Pancreas (tissue), 10 donors: ENCODE results near the gene BCAP31. TPM values are rescaled to one million over a fixed set of nuclear protein-coding genes. Genes with fewer than 3 reads are reported as not detected.

Experiments used
- ATAC-seq, 4 donors: fragments of 200-7000 bp; cut with Tn5 transposase; one replicate each; pipeline versions ENCODE4 v1.8.0 to v1.9.1; 2020; ENCODE audit warnings: mild to moderate bottlenecking in 4 of 4, moderate library complexity in 4 of 4
- DNase-seq, 6 donors: peaks; one replicate each; pipeline ENCODE4 v3.0.0-alpha.2; 2020
- FAIRE-seq: peaks from 2 replicates; lab custom pipeline; 2012; peaks lifted over from hg19 to GRCh38; lab: Jason Lieb, UNC
- H3K27ac ChIP-seq, 4 donors: fragments of 200-600 bp; sonication (generic); 1 replicate in 3 of 4; 2 replicates in 1 of 4; pipeline versions ENCODE4 v1.5.0 to v1.8.0; 2020
- H3K27me3 ChIP-seq, 4 donors: fragments of 200-600 bp; one replicate each; pipeline ENCODE4 v1.8.0; 2021
- H3K36me3 ChIP-seq, 3 donors: fragments of 200-600 bp; sonication (generic) in 1 of 3; one replicate each; pipeline versions ENCODE4 v1.5.0 to v1.8.0; 2020 to 2021
- H3K4me1 ChIP-seq, 3 donors: fragments of 200-600 bp; one replicate each; pipeline ENCODE4 v1.8.0; 2021
- H3K4me3 ChIP-seq, 4 donors: fragments of 200-600 bp; sonication (generic) in 2 of 4; one replicate each; pipeline versions ENCODE4 v1.5.0 to v1.8.0; 2020 to 2021
- H3K9me3 ChIP-seq, 4 donors: fragments of 200-600 bp; one replicate each; pipeline ENCODE4 v1.8.0; 2021
- whole genome bisulfite sequencing, 2 donors: extraction: QIAGEN DNeasy Blood & Tissue Kit; methylation state at CpG; one replicate each; pipeline ENCODE4 v1.1.7; 2013; 5-methylcytosine and 5-hydroxymethylcytosine counted together
- intact Hi-C, 3 donors: fragments of 100-400 bp; cut with DNase I; formaldehyde crosslinking; loops; one replicate each; pipeline versions ENCODE4 v1.11.1 to v1.14.2; 2022
- polyA plus RNA-seq, 2 donors: library from polyadenylated mRNA; stranded (reverse); fragments of 200-250 nt; gene quantifications; one replicate each; pipeline ENCODE4 v1.2.3, GENCODE V29; 2013
- total RNA-seq, 6 donors: library from RNA; stranded (reverse); fragmentation: NEBNext Ultra II Directional in 4 of 6; extraction: Animal tissue kit (Norgen Biotek cat#: 25700) in 4 of 6; gene quantifications; one replicate each; pipeline versions ENCODE4 v1.2.1 to v1.2.4, GENCODE V29; 2021 to 2023
- TF ChIP-seq, protein P1 (sequence below), 4 donors: fragments of 200-600 bp; sonication (generic) in 3 of 4; IDR thresholded peaks; one replicate each; pipeline versions ENCODE4 v1.5.0 to v1.8.0; 2021; ENCODE audit warnings: antibody characterized with exemption in 4 of 4
- donor health status: healthy with polysubstance abuse.
- donor health status: DM: no; HTN: no; CAD: no; lungs with moderate emphysema.
- donor health status: DM: no; HTN: no; CAD: no.
- donor health status: control.
- donor health status: control.
- donor health status: Bipolar disorder and iron deficiency.
- donor health status: DM: yes; HTN: yes; CAD: no.
- donor health status: DM: no; HTN: no; CAD: no.
- donor health status: DM: no; HTN: no; CAD: no.
- donor health status: DM: yes; HTN: yes; CAD: no.

BCAP31 gene
- total and polyA plus RNA-seq, 8 donors, result 66.3 to 118 (median 85.6) TPM

DNA sequence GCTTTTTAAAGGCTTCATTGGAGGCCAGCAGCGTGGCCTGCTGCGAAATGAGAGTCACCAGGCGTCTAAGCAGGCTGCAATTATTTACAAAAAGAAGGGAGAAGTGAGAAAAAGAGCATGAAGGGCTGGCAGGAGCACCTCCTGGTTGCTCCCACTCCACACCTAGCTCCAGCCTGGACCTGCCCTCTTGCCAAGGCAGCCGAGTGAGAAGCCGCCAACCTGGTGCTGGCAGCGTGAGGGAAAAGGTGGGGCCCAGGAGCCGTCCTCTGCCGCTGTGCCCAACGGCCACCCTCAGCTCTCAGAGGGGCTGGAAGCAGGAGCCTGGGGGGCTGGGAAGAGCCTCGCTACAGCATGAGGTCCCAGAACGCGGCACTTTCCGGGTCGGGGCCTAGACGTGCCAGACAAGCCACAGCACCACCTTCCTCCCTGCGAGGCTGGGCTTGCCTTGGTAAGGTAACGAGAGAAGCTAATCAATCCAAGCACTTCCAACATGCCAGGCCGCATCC is 20.1 kb downstream of the BCAP31 start:
- H3K4me1 ChIP-seq, result peaks cover 0 to 4% (median 0%) of the 10 kb centered on the region in 3 donors
- no peak overlapping the region for H3K27ac ChIP-seq
- H3K4me3 ChIP-seq, result no peak overlapping the region
- no peaks in the 10 kb centered on the region for H3K27me3 ChIP-seq
- FAIRE-seq (no peak), ATAC-seq (no peak), DNase-seq (peak in 3 of 6 donors; percentile 7 to 58 (median 53))
- H3K36me3 ChIP-seq, result peaks cover 0 to 4% (median 0%) of the 10 kb centered on the region in 3 donors
- no peaks in the 10 kb centered on the region for H3K9me3 ChIP-seq
- TF ChIP-seq, protein P1, sequence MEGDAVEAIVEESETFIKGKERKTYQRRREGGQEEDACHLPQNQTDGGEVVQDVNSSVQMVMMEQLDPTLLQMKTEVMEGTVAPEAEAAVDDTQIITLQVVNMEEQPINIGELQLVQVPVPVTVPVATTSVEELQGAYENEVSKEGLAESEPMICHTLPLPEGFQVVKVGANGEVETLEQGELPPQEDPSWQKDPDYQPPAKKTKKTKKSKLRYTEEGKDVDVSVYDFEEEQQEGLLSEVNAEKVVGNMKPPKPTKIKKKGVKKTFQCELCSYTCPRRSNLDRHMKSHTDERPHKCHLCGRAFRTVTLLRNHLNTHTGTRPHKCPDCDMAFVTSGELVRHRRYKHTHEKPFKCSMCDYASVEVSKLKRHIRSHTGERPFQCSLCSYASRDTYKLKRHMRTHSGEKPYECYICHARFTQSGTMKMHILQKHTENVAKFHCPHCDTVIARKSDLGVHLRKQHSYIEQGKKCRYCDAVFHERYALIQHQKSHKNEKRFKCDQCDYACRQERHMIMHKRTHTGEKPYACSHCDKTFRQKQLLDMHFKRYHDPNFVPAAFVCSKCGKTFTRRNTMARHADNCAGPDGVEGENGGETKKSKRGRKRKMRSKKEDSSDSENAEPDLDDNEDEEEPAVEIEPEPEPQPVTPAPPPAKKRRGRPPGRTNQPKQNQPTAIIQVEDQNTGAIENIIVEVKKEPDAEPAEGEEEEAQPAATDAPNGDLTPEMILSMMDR (IDR thresholded peaks at IDR 0.05), result no peak
- intact Hi-C loops, result no loop called here
- 73 to 82% methylated on average over 18 of the region's 18 CpGs for WGBS, 2 donors

DNA sequence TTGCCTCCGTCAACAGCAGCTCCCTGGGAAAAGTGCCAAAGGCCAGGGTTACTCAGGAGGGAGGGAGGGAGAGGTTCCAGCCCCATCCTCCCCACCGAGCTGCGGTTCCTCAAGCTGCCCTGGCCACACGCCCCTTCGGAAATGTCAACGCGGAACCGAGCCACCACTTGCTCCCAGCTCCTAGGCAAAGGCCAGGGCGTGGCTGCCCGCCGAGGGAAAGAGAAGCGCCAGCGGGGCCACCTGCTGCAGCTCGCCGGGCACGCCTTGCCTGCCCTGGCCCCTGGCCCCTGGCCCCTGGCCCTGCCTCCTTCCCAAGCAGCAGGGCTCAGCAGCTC is 21.2 kb downstream of the BCAP31 start:
- ATAC-seq, result peak; percentile 56 to 77 (median 66)
- WGBS, 2 donors, result 26 to 53% methylated on average over 15 to 16 of the region's 16 CpGs
- no peaks in the 10 kb centered on the region for H3K9me3 ChIP-seq
- H3K4me1 ChIP-seq, result no peaks in the 10 kb centered on the region
- no peak overlapping the region for H3K4me3 ChIP-seq
- peaks cover 0 to 4% (median 0%) of the 10 kb centered on the region in 3 donors for H3K36me3 ChIP-seq
- H3K27ac ChIP-seq, result no peak overlapping the region
- DNase-seq, result peak; percentile 60 to 87 (median 73)
- peak; percentile 66 for FAIRE-seq
- TF ChIP-seq, protein P1 (IDR thresholded peaks at IDR 0.05), result no peak
- intact Hi-C loops, result no loop called here
- H3K27me3 ChIP-seq, result no peaks in the 10 kb centered on the region

DNA sequence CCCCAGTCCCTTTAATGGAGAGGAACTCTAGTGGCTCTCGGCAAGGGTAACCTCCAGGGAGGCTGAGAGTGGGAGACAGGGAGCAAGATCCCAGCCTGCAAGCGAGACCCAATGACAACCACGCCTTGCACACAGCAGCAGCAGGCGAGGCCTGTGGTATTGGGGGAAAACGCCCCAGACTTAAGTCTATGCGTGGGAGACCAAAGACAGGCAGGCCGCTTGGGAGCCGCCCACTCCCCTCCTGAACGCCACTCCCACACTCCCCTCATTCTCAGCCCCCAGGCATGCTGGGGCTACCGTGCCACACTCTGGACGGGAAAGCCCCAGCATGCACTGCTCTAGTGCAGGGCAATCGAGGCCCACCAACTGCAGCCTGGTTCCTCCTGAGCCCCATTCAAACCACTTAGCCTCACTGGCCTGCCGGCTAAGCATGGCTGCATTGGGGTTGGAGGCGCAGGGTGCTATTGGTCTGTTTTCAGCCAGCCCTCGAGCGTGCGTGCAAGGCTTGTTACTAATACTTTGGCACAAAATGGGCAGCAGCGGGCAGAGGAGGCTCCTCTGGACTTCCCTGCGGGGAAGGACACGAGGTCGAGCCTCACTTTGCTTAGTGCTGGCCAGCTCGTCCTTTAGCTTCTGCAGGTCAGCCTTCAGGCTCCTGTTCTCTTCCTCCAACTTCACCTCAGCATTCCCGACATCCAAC is 21.7 kb downstream of the BCAP31 start:
- TF ChIP-seq, protein P1 (IDR thresholded peaks at IDR 0.05), result no peak
- H3K27ac ChIP-seq, result no peak overlapping the region
- intact Hi-C loops, result no loop called here
- no peak for FAIRE-seq
- peaks cover 0 to 4% (median 0%) of the 10 kb centered on the region in 3 donors for H3K36me3 ChIP-seq
- no peaks in the 10 kb centered on the region for H3K4me1 ChIP-seq
- peak in 3 of 6 donors; percentile 6 to 61 (median 53) for DNase-seq
- H3K4me3 ChIP-seq, result no peak overlapping the region
- no peak for ATAC-seq
- WGBS, 2 donors, result 73 to 77% methylated on average over 23 of the region's 23 CpGs
- no peaks in the 10 kb centered on the region for H3K9me3 ChIP-seq
- no peaks in the 10 kb centered on the region for H3K27me3 ChIP-seq

DNA sequence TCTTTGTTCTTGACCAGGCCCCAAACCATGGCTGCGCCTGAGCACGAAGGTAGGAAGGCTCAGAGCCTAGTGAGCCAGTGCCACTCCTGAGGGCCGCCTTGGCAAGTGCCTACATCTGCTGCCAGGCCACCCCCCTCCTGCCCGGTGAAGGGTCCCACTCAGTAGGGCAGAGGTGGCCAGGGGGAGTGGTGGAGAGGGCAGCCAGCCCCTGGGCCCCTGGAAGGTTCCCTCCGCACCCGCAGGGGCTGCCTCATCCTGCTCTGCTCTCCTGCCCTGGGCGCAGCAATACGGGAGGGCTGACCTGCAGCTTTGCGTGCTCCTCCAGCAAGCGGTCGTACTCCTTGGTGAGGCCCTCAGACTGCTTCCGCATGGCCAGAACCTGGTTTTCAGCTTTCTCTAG is 22.5 kb downstream of the BCAP31 start:
- intact Hi-C loops, result no loop called here
- ATAC-seq (no peak), FAIRE-seq (no peak), DNase-seq (peak in 1 of 6 donors; percentile 8)
- Histone ChIP-seq H3K27me3 (no peaks in the 10 kb centered on the region), H3K9me3 (no peaks in the 10 kb centered on the region), H3K4me3 (no peak overlapping the region), H3K4me1 (no peaks in the 10 kb centered on the region), H3K27ac (no peak overlapping the region), H3K36me3 (peaks cover 0 to 4% (median 0%) of the 10 kb centered on the region in 3 donors)
- TF ChIP-seq, protein P1 (IDR thresholded peaks at IDR 0.05), result no peak
- WGBS, 2 donors, result 94% methylated on average over 11 to 12 of the region's 12 CpGs

DNA sequence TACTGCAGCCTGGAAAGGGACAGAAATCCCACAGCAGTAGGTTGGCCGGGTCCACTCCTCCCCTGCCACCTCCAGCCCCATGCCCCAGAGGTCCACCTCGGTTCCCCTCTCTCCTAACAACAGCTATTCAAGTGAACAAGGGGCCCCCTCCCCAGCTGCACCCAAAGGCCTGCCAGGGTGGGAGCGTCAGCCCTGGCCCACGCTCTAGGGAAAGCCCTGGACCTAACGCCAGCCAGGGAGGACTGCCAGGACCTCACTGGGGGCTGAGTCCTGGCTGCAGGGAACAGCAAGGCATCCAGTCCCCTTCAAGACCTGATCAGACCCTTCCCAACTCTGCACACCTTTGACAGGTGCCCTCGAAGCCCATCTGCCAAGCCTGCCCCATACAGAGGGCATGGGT is 23.2 kb downstream of the BCAP31 start:
- DNase-seq (peak in 1 of 6 donors; percentile 63), FAIRE-seq (no peak), ATAC-seq (no peak)
- H3K4me1 ChIP-seq, result no peaks in the 10 kb centered on the region
- no peak overlapping the region for H3K4me3 ChIP-seq
- intact Hi-C loops, result no loop called here
- WGBS, 2 donors, result 79 to 86% methylated on average over 4 to 5 of the region's 6 CpGs
- H3K27me3 ChIP-seq, result no peaks in the 10 kb centered on the region
- H3K36me3 ChIP-seq, result peaks cover 0 to 4% (median 0%) of the 10 kb centered on the region in 3 donors
- TF ChIP-seq, protein P1 (IDR thresholded peaks at IDR 0.05), result no peak
- H3K9me3 ChIP-seq, result no peaks in the 10 kb centered on the region
- no peak overlapping the region for H3K27ac ChIP-seq
